Activated CD8-positive, alpha-beta memory T cell treated with anti-CD3 and anti-CD28 coated beads for 36 hours (primary cell): ENCODE results near the gene SMIM8. TPM values are rescaled to one million over a fixed set of nuclear protein-coding genes. Genes with fewer than 3 reads are reported as not detected.

Experiments used
- CTCF ChIA-PET: fragments of 350-600 bp; sonication (Branson Sonifier 250); formaldehyde crosslinking; loops from one replicate; lab custom pipeline; 2021; ENCODE audit warnings: antibody characterized with exemption; lab: Charles Lee
- POLR2A ChIA-PET: fragments of 350-600 bp; sonication (Branson Sonifier 250); formaldehyde crosslinking; loops from one replicate; lab custom pipeline; 2021; ENCODE audit warnings: antibody characterized with exemption; lab: Charles Lee
- total RNA-seq, 2 experiments: library from RNA; stranded (reverse); gene quantifications; one replicate each; pipeline ENCODE4 v1.2.3, GENCODE V29; 2021

The SMIM8 gene
- total RNA-seq, 2 experiments from 2014 or later = 9.9 to 10.2 TPM

DNA sequence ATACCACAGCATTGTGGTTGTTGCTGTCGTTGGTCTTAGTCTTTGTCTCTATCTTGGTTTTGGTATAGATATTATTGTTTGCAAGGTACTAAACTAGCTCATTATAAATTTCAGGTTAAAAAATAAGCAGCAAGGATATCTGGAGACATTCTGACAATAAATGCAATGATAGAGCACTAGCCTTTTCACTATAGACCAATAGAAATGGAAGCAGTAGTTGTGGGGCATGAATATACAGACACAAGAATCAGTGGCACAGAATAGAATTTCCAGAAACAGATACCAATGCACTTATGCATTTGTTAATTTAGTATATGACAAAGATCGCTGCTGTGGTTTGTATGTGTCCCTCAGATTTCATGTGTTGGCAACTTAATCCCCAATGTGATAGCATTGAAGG is 54.3 kb downstream of the SMIM8 start:
- CTCF ChIA-PET = no interaction called here
- POLR2A ChIA-PET = no interaction called here

DNA sequence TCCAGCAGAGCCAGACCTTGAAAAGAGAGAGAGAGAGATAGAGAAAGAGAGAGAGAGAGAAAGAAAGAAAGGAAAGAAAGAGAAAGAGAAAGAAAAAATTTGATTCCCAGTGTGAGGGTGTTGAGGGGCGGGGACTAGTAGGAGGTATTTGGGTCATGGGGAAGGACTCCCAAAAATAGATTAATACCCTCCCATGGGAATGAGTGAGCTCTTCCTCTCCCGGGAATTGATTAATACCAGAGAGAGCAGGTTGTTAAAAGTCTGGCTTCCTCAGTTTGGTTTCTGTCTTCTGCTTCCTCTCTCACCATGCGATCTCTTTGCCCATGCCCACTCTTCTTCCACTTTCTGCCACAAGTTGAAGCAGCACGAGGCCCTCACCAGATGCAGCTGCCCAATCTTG is 56.6 kb downstream of the SMIM8 start:
- ChIA-PET CTCF (no interaction called here), POLR2A (no interaction called here)

DNA sequence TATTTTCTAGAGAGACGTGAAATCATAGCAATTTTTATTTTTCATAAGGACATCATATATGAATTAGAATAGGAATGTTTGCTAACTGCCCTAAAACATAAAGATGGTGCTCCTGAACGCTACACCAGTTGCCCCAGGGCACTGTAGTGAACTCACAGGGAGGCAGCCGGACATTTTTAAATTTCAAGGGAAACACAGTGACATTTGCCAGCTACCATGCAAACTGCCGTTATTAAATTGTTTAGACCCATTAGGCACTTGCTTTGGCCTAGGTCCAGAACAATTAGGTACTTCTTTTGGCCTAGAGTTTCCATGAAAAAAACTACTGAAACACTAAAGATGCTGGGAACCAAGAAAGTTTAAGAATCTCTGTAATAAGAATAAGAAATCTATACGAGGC is 60.5 kb downstream of the SMIM8 start:
- CTCF ChIA-PET = no interaction called here
- POLR2A ChIA-PET = no interaction called here

DNA sequence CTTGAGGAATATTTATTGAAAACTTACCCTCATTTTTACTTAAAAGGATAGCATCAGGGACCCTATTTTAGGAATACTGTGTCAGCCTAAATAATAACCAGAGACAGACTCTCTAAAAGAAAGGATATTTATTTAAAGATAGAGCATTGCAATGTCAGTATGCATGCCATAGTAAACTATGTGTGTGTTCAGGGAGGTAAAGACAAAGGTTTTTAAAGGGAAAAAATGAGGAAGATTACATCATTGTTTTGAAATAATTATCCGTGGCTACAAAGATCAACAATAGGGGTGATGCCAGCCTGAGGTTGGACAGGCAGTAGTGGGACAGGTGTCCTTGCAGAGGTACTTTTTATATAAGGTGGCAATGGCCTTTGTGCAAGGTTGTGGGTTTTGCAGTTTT is 61.6 kb downstream of the SMIM8 start:
- POLR2A ChIA-PET = no interaction called here
- CTCF ChIA-PET = no interaction called here

DNA sequence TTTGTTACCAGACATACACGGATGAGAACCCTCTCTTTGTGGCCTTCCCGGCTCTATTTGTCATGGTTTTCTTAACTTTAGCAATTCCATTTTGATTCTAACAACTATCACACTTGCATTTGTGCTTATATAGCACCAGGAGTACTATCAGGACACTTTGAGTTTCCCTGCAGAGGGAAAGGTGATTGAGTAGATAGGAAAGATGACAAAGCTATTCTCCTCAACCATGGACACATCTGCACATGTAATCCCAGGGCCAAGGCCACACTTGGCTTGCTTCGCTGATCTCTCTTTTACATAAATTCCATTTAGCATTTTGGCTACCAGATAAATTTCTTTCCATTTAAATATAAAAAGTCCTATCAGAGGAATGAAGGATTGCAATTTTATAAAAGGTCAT is 62.1 kb downstream of the SMIM8 start:
- ChIA-PET CTCF (no interaction called here), POLR2A (no interaction called here)

DNA sequence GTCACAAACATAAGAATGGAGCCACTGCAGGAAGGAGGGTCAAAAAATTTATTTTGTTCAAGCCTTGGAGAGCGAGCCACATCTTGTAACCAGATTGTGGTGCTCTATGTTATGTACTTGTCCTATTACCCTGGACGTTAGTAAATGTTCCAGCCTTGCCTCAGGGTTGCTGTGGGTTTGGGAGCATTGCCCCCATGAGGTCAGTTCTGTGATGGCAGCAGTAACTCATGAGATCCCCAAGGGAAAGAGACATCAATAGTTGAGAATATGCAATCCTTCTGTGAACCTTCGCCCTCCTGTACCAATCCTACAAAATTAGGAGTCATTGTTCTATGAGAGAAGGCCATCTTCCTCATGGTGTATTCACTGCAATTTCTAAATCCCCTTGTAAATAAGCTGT is 68.9 kb downstream of the SMIM8 start:
- ChIA-PET CTCF (no interaction called here), POLR2A (no interaction called here)

Other genes starting within 250 kb of the SMIM8 start
- gene CGA, start 227.5 kb upstream of the SMIM8 start, total RNA-seq = not detected
- gene ZNF292, start 167.0 kb upstream of the SMIM8 start, total RNA-seq = 10 to 100 TPM; 48.1 to 48.3 TPM
- not detected for gene GJB7, start 6.7 kb downstream of the SMIM8 start, total RNA-seq
- gene C6orf163, start 22.2 kb downstream of the SMIM8 start, total RNA-seq = 1 to 10 TPM in 1 of 2 experiments, under 1 TPM in 1; 0.95 to 1.4 TPM
- not detected for gene CFAP206, start 85.4 kb downstream of the SMIM8 start, total RNA-seq
- 1 to 10 TPM; 9.5 TPM for gene SLC35A1, start 150.4 kb downstream of the SMIM8 start, total RNA-seq